ENCODE data around the gene CCDC3. TPM values are rescaled to one million over a fixed set of nuclear protein-coding genes. Genes with fewer than 3 reads are reported as not detected.
"Not testable (repeated sequence)": the region's sequence is repeated elsewhere in the genome, so short reads cannot be mapped to it uniquely, and the experiment has no call there.

CCDC3 gene
- total RNA-seq, 2 donors from 2014 or later, result 1.4 to 2.1 TPM

- Histone ChIP-seq H3K9ac (ENCODE audit: low read depth in 2 of 2, low read length in 2 of 2) (no peak overlapping the region), H3K36me3 (no peaks in the 10 kb centered on the region), H3K4me1 (no peaks in the 10 kb centered on the region), H3K27ac (no peak overlapping the region), H3K27me3 (no peaks in the 10 kb centered on the region), H3K4me3 (no peak overlapping the region), H3K9me3 (no peaks in the 10 kb centered on the region)
- no peak for TF ChIP-seq CTCF (IDR thresholded peaks at IDR 0.05)
- intact Hi-C loops (cut with DNase I), result no loop called here
- no peak for DNase-seq
Observed at GRCh38 chr10:12874501-12874900, 127.0 kb downstream of the CCDC3 start.

GRCh38 chr10:12873172-12873571 is 128.3 kb downstream of the CCDC3 start:
- no peaks in the 10 kb centered on the region for H3K27me3 ChIP-seq
- H3K4me3 ChIP-seq, result no peak overlapping the region
- H3K27ac ChIP-seq, result no peak overlapping the region
- H3K9me3 ChIP-seq, result no peaks in the 10 kb centered on the region
- no peak overlapping the region for H3K9ac ChIP-seq (ENCODE audit: low read depth in 2 of 2, low read length in 2 of 2)
- no peaks in the 10 kb centered on the region for H3K36me3 ChIP-seq
- no peaks in the 10 kb centered on the region for H3K4me1 ChIP-seq
- TF ChIP-seq CTCF (IDR thresholded peaks at IDR 0.05), result no peak
- no peak for DNase-seq
- intact Hi-C loops (cut with DNase I), result no loop called here

GRCh38 chr10:12872577-12872976 is 128.9 kb downstream of the CCDC3 start:
- H3K36me3 ChIP-seq, result no peaks in the 10 kb centered on the region
- intact Hi-C loops (cut with DNase I), result no loop called here
- no peak for DNase-seq
- H3K27ac ChIP-seq, result no peak overlapping the region
- no peak for TF ChIP-seq CTCF (IDR thresholded peaks at IDR 0.05)
- H3K9me3 ChIP-seq, result no peaks in the 10 kb centered on the region
- no peaks in the 10 kb centered on the region for H3K27me3 ChIP-seq
- H3K4me3 ChIP-seq, result no peak overlapping the region
- H3K9ac ChIP-seq (ENCODE audit: low read depth in 2 of 2, low read length in 2 of 2), result no peak overlapping the region
- no peaks in the 10 kb centered on the region for H3K4me1 ChIP-seq

GRCh38 chr10:12869427-12869826 is 132.1 kb downstream of the CCDC3 start:
- no peak for DNase-seq
- Histone ChIP-seq H3K4me1 (no peaks in the 10 kb centered on the region), H3K27ac (no peak overlapping the region), H3K36me3 (no peaks in the 10 kb centered on the region), H3K4me3 (no peak overlapping the region), H3K9me3 (no peaks in the 10 kb centered on the region), H3K27me3 (no peaks in the 10 kb centered on the region), H3K9ac (ENCODE audit: low read depth in 2 of 2, low read length in 2 of 2) (no peak overlapping the region)
- intact Hi-C loops (cut with DNase I), result no loop called here
- no peak for TF ChIP-seq CTCF (IDR thresholded peaks at IDR 0.05)

- H3K9ac ChIP-seq (ENCODE audit: low read depth in 2 of 2, low read length in 2 of 2), result no peak overlapping the region
- no peak overlapping the region for H3K27ac ChIP-seq
- no peaks in the 10 kb centered on the region for H3K4me1 ChIP-seq
- intact Hi-C loops (cut with DNase I), result no loop called here
- H3K9me3 ChIP-seq, result no peaks in the 10 kb centered on the region
- no peaks in the 10 kb centered on the region for H3K27me3 ChIP-seq
- DNase-seq, result no peak
- no peak overlapping the region for H3K4me3 ChIP-seq
- no peaks in the 10 kb centered on the region for H3K36me3 ChIP-seq
- TF ChIP-seq CTCF (IDR thresholded peaks at IDR 0.05), result no peak
Observed at GRCh38 chr10:12868229-12868628, 133.3 kb downstream of the CCDC3 start.

- H3K9me3 ChIP-seq; H3K27me3 ChIP-seq; intact Hi-C loops (cut with DNase I); H3K27ac ChIP-seq; H3K4me1 ChIP-seq; DNase-seq; H3K9ac ChIP-seq (ENCODE audit: low read depth in 2 of 2, low read length in 2 of 2); H3K4me3 ChIP-seq; H3K36me3 ChIP-seq: not testable (repeated sequence)
Observed at GRCh38 chr10:12865515-12865914, 136.0 kb downstream of the CCDC3 start.

All from colonic mucosa (tissue), 4 donors.